SH-SY5Y (cell line): Measurements from ENCODE around the gene CBLL1.

Experiments used
- GATA2 ChIP-seq: IDR thresholded peaks from 2 replicates; pipeline ENCODE4 v1.6.1; 2011; ENCODE audit warnings: mild to moderate bottlenecking, low read depth, low read length
- GATA3 ChIP-seq: IDR thresholded peaks from 2 replicates; pipeline ENCODE4 v1.6.1; 2011; ENCODE audit warnings: low read depth, mild to moderate bottlenecking, low read length, moderate library complexity

The CBLL1 gene

DNA sequence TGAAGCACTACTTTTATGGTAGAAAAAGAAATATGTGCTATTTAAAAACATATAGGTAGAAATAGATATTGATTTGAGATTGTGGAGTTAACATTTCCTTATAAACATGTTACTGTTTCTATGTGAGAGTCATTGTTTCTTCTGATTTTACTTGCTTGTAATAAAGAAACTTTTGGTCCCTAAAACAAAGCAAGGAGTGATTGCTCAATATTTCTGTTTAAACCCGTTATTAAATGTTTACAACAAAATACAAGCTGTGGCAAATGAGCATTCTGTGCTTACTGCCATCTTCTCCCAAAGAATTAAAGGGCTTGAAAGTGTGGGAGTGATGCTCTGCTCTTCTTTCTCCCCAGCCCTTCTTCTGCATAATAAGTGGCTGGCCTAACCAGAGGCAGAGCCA lies 22.7 kb upstream of the CBLL1 start:
- TF ChIP-seq GATA2, result no peak
- no peak for TF ChIP-seq GATA3

DNA sequence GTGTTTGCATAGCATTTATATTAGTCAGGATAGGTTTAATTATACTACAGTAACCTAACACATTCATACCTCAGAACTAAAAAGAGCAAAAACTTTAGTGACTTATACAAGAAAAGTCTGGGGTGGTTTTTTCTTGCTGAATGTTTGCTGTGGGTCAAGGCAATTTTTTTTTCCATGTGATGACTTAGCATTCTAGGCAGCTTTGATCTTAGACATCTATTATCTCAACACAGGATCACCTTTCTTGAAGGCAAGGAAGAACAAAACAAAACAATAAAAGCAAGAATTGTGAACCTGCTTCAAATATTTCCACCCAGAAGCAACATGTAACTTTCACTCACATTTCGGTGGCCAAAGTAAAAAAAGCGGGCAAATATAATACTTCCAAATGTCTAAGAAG lies 20.7 kb upstream of the CBLL1 start:
- TF ChIP-seq GATA2 (no peak), GATA3 (no peak)

DNA sequence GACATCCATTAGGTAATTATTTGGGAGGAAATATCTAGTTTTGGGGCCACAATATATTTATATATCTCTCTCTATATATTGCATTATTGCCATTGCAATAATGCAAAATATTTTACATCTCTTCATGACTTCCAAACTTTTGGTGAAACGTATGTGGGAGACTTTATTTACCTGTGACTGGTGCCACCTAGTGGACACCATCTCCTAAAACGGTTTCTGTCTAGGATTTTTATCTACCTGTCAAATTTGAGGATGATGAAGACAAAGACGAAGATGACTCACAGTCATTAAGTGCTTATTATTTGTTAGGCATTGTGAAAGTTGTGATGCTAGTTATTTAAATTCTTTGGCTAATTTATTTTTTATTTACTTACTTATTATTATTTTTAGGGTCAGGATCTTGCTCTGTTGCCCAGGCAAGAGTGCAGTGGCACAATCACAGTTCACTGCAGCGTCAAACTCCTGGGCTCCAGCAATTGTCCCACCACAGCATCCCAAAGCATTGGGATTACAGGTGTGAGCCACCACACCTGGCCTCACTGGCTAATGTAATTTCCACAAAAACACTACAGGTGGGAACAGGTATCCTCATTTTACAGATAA lies 18.7 kb upstream of the CBLL1 start:
- TF ChIP-seq GATA2 (no peak), GATA3 (no peak)

DNA sequence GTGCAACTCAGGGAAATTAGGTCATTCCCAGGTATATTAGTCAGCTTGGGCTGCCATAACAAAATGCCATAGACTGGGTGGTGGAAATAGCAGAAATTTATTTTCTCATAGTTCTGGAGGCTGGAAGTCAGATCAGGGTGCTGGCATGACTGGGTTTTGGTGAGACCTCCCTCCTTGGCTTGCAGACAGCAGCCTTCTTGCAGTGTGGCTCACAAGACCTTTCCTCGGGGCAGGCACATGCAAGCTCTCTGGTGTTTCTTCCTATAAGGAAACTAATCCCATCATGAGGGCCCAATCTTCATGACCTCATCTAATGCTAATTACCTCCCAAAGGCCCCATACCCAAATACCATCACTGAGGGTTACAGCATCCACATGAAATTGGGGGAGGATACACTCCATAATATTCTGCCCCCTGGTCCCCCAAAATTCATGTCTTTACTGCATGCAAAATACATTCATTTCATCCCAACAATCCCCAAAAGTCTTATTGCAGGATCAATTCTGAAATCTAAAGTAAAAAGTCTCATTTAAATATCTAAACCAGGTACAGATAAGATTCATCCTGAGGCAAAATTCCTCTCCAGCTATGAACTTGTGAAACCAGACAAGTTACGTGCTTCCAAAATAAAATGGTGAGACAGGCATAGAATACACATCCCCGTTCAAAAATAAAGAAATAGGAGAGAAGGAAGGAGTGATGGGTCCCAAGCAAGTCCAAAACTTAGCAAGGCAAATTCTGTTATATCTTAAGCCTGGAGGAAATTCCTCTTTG lies 17.4 kb upstream of the CBLL1 start:
- no peak for TF ChIP-seq GATA3
- no peak for TF ChIP-seq GATA2

DNA sequence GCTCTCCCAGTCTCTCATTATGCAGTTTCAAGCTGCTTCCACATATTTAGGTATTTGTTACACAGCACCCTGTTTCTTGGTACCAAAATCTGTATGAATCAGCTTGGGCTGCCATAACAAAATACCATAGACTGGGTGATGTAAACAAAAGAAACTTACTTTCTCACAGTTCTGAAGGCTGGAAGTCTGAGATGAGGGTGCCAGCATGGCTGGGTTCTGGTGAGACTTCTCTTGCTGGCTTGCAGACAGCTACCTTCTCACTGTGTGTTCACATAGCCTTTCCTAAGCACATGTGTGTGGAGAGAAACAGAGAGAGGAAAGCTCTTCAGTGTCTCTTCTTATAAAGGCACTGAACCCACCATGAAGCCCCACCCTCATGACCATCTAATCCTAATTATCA lies 15.7 kb upstream of the CBLL1 start:
- TF ChIP-seq GATA3 (no peak), GATA2 (no peak)

DNA sequence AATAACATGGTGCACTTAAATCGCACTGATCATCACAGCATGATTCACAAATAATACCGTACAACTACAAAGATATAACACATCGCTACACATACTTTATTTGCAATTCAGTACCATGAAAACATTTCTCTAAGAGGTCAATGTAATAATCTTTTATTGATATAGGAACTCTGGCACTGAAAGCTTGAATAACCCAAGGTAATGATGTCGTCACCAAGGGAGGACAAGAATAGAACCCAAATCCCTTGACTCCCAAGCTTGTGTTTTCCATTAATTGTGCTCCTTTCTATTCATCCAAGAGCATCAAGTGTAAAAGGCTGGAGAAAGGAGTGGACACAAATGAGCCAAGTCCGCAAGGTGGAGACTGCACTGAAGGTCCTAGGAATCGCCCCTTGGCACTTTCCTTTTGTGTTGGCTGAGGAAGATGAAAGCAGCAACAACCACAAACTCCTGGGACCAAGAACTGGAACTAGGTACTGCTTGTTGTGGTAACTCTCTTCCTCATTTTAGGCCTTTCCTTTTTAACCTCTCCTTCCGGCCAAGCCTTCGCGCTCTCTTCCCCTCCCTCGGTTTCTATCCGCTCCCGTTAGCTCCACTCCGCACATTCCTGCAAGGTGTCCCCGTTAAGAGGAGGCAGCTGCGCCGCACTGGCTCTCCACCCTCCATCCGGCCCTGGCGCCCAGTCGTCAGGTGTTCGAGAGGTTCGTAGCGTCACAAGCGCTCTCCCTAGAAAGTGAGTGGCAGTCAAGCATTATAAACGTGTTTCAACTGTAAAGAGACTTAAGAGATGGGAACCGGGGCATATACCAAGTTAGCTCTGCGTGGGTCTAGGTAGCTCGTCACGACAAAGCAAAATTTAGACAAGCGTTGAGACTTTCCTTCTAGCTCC lies 1.0 kb upstream of the CBLL1 start:
- TF ChIP-seq GATA3, result no peak
- TF ChIP-seq GATA2, result no peak

DNA sequence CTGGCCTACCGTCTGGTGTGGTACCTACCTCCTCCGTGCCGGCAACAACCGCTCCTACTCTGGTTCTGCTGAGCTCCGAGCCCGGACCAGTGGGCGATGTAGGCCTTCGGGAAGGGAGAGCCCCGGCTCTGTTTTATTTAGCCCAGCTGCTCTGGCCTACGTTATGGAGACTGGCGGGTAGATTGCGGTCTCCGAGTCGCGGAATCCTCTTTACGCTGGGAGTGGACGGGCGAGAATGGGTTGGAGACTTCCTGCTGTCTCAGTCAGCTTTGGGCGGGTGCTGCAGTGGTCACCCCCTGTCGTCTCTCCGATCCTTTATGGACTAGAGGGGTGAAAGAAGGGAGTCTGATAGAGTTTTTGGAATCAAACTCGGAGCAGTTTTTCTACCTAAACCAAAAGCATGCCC lies 406 bp downstream of the CBLL1 start:
- no peak for TF ChIP-seq GATA3
- TF ChIP-seq GATA2, result no peak

DNA sequence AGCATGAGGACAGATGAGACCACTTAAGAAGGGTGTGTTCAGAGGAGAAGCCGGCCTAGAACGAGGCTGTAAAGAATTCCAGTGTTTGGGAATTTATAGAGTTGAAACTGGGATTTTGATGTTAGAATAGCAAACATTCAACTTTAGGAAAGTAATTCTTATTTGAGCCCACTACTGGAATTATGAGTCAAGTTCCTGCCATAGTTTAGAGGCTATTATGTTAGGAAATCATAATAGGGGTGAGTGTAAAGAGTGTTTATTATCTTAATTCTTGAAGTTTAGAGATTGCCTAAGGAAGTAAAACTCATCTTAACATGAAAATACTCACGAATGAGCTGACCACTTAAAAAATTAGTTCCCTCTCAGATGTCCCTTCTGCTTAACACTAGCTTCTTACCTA lies 2.1 kb downstream of the CBLL1 start:
- TF ChIP-seq GATA2 (no peak), GATA3 (no peak)

DNA sequence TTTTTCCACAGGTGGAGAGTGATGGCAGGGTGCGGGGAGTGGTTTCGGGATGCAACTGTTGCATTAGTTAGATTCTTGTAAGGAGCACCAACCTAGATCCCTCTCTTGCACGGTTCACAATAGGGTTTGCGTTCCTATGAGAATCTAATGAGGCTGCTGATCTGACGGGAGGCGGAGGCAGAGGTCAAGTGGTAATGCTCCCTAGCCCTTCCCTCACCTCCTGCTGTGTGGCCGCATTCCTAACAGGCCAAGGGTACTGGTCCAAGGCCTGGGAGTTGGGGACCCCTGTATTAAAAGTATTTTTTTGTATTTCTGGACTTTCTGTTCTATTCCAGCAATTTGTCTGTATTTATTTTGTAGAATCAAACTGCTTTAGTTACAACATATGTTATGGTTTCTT lies 7.2 kb downstream of the CBLL1 start:
- TF ChIP-seq GATA3, result no peak
- TF ChIP-seq GATA2, result no peak

DNA sequence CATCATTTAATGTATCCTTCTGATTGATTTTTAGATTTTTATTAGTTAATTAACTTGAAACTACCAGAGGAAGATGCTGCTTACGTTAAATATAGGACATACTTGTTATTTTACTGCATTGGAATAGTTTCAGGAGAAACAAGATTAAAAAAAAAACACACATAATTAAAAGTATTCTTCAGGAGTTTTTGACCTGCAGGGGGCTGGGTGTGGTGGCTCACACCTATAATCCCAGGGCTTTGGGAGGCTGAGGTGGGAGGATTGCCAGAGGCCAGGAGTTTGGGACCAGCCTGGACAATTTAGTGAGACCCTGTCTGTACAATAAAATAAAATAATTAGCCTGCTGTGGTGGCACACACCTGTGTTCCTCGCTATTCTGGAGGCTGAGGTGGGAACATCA lies 10.7 kb downstream of the CBLL1 start:
- TF ChIP-seq GATA3 (no peak), GATA2 (no peak)

DNA sequence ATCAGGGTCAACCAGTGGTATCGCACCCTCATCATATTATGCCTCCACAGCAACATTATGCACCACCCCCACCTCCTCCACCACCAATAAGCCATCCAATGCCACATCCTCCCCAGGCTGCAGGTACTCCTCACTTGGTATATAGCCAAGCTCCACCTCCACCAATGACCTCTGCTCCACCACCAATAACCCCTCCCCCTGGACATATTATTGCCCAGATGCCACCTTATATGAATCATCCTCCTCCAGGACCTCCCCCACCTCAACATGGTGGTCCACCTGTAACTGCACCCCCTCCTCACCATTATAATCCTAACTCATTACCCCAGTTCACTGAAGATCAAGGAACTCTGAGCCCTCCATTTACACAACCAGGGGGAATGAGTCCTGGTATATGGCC lies 14.7 kb downstream of the CBLL1 start:
- no peak for TF ChIP-seq GATA2
- no peak for TF ChIP-seq GATA3

DNA sequence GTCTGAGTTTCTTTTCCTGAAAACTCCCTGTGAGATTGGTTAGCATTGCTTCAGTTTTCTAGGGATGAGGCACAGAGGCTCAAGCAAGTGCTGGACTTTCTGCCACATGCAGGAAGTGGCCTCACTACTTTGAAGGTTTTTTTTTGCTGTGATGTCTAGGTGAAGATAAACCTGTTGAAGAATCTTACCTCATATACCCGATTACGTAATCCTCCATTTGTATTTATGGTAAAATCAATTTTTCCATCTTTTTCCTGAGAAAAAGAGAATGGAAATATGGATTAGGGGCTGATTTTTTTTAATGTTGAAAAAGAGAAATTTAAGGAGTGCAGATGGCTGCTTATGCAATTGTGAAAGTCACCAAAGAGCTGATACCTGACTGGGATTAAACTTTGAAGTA lies 23.4 kb downstream of the CBLL1 start:
- TF ChIP-seq GATA3, result no peak
- no peak for TF ChIP-seq GATA2

DNA sequence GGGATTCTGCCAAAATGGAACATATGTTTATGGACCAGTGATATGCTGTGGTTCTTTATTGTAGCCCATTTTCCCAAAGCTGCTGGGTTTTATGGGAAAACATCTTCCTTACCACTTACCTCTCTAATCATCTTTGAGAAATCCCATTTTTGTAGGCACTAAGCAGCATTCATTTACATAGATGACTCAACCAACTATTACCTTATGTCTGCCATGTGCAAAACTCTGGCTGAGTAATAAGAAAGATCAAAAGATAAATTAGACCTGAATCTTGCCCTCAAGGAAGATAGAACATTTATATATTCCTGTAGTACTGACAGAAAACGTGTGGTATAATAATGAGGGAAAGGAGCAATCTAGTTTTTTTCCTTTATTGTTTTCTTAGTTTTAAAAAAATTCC lies 24.3 kb downstream of the CBLL1 start:
- TF ChIP-seq GATA3 (no peak), GATA2 (no peak)

DNA sequence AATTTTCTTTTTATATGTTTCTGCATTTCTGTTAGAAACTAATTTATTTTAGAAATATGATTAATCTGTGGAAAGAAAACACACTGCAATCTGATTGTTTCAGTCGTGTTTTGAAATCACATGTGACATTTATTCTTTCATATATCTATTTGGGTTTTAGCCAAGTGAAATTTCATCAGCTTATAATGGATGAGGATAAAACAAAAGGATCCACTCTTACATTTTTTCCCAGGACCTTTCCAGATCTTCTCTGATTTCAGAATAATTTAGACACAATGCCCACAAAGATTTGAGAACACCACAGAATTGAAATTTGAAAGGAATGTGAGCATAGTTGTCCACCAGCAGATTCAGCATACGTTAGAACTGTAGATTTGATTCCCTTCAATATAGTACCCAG lies 29.1 kb downstream of the CBLL1 start:
- TF ChIP-seq GATA3 (no peak), GATA2 (no peak)

DNA sequence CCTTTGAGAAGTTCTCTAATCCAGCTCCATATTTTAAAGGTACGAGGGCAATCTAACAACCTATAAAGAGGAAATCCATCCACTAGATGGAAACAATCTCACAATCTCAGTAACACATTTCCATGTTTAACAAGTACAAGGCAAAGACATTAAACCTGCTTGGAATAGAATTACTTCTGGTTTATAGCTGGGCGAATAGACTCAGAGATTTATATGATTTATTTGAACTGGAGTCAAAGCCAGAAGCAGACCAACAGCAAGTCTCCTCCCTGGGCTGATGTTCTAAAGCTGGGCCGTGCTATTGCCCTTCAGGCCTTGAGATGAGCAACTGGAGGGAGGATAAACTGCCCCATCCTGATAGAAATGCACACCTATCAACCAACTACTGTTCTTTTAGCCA lies 33.8 kb downstream of the CBLL1 start:
- TF ChIP-seq GATA3 (no peak), GATA2 (no peak)

DNA sequence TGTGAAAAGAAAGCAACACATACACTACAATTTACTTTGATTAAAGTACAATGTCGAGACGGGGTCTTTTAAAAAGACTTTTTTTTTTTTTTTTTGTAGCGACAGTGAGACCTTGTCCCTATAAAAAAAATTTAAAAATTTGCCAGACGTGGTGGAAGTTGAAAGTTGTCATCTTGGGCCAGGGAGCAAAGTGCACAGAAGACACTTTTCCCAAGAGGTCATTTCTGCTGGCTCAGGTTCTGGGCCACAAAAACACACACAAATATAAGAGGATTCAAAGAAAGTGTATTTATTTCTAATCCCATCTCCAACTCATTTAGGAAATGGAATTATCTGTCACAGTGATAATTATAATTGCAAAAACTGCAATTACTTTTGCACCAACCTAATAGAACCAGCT lies 34.3 kb downstream of the CBLL1 start:
- TF ChIP-seq GATA2, result no peak
- no peak for TF ChIP-seq GATA3
